ENCODE data around the gene KATNB1. TPM values are rescaled to one million over a fixed set of nuclear protein-coding genes. Genes with fewer than 3 reads are reported as not detected.

KATNB1 gene
- total and polyA plus RNA-seq, 2 experiments from 2014 or later, result 31.4 to 65.9 TPM

DNA sequence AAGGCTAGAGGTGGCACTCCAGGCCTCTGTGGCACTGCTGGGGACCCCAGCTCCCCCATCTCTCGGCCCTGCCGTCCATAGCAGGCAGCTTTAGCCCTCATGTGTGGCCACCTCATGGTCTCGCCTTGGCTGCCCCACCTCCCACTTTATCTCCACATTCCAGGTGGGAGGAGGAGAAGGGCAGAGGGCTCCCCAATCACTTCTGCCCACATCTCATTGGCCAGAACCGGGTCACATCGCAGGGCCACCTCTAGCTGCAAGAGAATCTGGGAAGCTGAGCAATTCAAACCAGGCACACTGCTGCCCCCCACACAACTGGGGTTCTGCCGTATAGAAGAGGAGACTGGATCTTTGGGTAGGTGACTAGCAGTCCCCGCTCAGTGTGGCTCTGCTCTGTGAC is 39.3 kb upstream of the KATNB1 start:
- DNase-seq (ENCODE audit: low spot score) (no peak), ATAC-seq (no peak)
- no peak overlapping the region for H2AFZ ChIP-seq
- Mint-ChIP-seq H3K36me3 (ENCODE audit: low read depth) (no peaks in the 10 kb centered on the region), H3K4me1 (peaks cover 3% of the 10 kb centered on the region; the same call in 2 of the 3 replicates), H3K9me3 (no peaks in the 10 kb centered on the region; the same call in 2 of the 3 replicates), H3K4me3 (no peak overlapping the region), H3K27ac (no peak overlapping the region), H3K27me3 (ENCODE audit: insufficient read depth, low read depth, poor library complexity) (peaks cover 2% of the 10 kb centered on the region)
- H4K20me1 ChIP-seq (replicated peaks; ENCODE audit: insufficient read depth), result no peaks in the 10 kb centered on the region
- TF ChIP-seq CREB1 (CRISPR knock-in tag; IDR thresholded peaks at IDR 0.05; ENCODE audit: low read depth) (no peak), ZNF331 (CRISPR knock-in tag; IDR thresholded peaks at IDR 0.05; ENCODE audit: low read depth) (no peak), NANOG (IDR thresholded peaks at IDR 0.05; ENCODE audit: borderline replicate concordance) (no peak), ZNF114 (CRISPR knock-in tag; IDR thresholded peaks at IDR 0.05) (no peak), JUNB (IDR thresholded peaks at IDR 0.05; ENCODE audit: unreplicated experiment) (no peak), STAT1 (IDR thresholded peaks at IDR 0.05; ENCODE audit: unreplicated experiment) (no peak), POLR2AphosphoS5 (IDR thresholded peaks at IDR 0.05; ENCODE audit: low read depth) (no peak), EZH2 (IDR thresholded peaks at IDR 0.05; ENCODE audit: low read depth, unreplicated experiment) (no peak), EZH2phosphoT487 (IDR thresholded peaks at IDR 0.05; ENCODE audit: unreplicated experiment) (no peak)
- TF ChIP-seq, protein P1, sequence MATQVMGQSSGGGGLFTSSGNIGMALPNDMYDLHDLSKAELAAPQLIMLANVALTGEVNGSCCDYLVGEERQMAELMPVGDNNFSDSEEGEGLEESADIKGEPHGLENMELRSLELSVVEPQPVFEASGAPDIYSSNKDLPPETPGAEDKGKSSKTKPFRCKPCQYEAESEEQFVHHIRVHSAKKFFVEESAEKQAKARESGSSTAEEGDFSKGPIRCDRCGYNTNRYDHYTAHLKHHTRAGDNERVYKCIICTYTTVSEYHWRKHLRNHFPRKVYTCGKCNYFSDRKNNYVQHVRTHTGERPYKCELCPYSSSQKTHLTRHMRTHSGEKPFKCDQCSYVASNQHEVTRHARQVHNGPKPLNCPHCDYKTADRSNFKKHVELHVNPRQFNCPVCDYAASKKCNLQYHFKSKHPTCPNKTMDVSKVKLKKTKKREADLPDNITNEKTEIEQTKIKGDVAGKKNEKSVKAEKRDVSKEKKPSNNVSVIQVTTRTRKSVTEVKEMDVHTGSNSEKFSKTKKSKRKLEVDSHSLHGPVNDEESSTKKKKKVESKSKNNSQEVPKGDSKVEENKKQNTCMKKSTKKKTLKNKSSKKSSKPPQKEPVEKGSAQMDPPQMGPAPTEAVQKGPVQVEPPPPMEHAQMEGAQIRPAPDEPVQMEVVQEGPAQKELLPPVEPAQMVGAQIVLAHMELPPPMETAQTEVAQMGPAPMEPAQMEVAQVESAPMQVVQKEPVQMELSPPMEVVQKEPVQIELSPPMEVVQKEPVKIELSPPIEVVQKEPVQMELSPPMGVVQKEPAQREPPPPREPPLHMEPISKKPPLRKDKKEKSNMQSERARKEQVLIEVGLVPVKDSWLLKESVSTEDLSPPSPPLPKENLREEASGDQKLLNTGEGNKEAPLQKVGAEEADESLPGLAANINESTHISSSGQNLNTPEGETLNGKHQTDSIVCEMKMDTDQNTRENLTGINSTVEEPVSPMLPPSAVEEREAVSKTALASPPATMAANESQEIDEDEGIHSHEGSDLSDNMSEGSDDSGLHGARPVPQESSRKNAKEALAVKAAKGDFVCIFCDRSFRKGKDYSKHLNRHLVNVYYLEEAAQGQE (IDR thresholded peaks at IDR 0.05; ENCODE audit: unreplicated experiment), result no peak
- TF ChIP-seq, protein P2, sequence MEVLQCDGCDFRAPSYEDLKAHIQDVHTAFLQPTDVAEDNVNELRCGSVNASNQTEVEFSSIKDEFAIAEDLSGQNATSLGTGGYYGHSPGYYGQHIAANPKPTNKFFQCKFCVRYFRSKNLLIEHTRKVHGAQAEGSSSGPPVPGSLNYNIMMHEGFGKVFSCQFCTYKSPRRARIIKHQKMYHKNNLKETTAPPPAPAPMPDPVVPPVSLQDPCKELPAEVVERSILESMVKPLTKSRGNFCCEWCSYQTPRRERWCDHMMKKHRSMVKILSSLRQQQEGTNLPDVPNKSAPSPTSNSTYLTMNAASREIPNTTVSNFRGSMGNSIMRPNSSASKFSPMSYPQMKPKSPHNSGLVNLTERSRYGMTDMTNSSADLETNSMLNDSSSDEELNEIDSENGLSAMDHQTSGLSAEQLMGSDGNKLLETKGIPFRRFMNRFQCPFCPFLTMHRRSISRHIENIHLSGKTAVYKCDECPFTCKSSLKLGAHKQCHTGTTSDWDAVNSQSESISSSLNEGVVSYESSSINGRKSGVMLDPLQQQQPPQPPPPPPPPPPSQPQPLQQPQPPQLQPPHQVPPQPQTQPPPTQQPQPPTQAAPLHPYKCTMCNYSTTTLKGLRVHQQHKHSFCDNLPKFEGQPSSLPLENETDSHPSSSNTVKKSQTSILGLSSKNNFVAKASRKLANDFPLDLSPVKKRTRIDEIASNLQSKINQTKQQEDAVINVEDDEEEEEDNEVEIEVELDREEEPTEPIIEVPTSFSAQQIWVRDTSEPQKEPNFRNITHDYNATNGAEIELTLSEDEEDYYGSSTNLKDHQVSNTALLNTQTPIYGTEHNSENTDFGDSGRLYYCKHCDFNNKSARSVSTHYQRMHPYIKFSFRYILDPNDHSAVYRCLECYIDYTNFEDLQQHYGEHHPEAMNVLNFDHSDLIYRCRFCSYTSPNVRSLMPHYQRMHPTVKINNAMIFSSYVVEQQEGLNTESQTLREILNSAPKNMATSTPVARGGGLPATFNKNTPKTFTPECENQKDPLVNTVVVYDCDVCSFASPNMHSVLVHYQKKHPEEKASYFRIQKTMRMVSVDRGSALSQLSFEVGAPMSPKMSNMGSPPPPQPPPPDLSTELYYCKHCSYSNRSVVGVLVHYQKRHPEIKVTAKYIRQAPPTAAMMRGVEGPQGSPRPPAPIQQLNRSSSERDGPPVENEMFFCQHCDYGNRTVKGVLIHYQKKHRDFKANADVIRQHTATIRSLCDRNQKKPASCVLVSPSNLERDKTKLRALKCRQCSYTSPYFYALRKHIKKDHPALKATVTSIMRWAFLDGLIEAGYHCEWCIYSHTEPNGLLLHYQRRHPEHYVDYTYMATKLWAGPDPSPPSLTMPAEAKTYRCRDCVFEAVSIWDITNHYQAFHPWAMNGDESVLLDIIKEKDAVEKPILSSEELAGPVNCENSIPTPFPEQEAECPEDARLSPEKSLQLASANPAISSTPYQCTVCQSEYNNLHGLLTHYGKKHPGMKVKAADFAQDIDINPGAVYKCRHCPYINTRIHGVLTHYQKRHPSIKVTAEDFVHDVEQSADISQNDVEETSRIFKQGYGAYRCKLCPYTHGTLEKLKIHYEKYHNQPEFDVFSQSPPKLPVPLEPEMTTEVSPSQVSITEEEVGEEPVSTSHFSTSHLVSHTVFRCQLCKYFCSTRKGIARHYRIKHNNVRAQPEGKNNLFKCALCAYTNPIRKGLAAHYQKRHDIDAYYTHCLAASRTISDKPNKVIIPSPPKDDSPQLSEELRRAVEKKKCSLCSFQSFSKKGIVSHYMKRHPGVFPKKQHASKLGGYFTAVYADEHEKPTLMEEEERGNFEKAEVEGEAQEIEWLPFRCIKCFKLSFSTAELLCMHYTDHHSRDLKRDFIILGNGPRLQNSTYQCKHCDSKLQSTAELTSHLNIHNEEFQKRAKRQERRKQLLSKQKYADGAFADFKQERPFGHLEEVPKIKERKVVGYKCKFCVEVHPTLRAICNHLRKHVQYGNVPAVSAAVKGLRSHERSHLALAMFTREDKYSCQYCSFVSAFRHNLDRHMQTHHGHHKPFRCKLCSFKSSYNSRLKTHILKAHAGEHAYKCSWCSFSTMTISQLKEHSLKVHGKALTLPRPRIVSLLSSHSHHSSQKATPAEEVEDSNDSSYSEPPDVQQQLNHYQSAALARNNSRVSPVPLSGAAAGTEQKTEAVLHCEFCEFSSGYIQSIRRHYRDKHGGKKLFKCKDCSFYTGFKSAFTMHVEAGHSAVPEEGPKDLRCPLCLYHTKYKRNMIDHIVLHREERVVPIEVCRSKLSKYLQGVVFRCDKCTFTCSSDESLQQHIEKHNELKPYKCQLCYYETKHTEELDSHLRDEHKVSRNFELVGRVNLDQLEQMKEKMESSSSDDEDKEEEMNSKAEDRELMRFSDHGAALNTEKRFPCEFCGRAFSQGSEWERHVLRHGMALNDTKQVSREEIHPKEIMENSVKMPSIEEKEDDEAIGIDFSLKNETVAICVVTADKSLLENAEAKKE (CRISPR knock-in tag; IDR thresholded peaks at IDR 0.05), result no peak
- TF ChIP-seq, protein P3, sequence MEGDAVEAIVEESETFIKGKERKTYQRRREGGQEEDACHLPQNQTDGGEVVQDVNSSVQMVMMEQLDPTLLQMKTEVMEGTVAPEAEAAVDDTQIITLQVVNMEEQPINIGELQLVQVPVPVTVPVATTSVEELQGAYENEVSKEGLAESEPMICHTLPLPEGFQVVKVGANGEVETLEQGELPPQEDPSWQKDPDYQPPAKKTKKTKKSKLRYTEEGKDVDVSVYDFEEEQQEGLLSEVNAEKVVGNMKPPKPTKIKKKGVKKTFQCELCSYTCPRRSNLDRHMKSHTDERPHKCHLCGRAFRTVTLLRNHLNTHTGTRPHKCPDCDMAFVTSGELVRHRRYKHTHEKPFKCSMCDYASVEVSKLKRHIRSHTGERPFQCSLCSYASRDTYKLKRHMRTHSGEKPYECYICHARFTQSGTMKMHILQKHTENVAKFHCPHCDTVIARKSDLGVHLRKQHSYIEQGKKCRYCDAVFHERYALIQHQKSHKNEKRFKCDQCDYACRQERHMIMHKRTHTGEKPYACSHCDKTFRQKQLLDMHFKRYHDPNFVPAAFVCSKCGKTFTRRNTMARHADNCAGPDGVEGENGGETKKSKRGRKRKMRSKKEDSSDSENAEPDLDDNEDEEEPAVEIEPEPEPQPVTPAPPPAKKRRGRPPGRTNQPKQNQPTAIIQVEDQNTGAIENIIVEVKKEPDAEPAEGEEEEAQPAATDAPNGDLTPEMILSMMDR (conservative IDR thresholded peaks at IDR 0.05; ENCODE audit: low read depth in 2 of 2), result no peak
- TF ChIP-seq, protein P4, sequence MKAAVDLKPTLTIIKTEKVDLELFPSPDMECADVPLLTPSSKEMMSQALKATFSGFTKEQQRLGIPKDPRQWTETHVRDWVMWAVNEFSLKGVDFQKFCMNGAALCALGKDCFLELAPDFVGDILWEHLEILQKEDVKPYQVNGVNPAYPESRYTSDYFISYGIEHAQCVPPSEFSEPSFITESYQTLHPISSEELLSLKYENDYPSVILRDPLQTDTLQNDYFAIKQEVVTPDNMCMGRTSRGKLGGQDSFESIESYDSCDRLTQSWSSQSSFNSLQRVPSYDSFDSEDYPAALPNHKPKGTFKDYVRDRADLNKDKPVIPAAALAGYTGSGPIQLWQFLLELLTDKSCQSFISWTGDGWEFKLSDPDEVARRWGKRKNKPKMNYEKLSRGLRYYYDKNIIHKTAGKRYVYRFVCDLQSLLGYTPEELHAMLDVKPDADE (IDR thresholded peaks at IDR 0.05), result no peak
- no peaks in the 10 kb centered on the region for H3K4me1 ChIP-seq (ENCODE audit: insufficient read depth)
- no peak overlapping the region for H3K4me3 ChIP-seq
- no peaks in the 10 kb centered on the region for H3F3A ChIP-seq (replicated peaks; ENCODE audit: low read depth)
- H3K4me2 ChIP-seq, result no peak overlapping the region
- no peaks in the 10 kb centered on the region for H3K36me3 ChIP-seq (ENCODE audit: insufficient read depth)
- H3K79me2 ChIP-seq (replicated peaks; ENCODE audit: insufficient read depth), result no peaks in the 10 kb centered on the region
- no peaks in the 10 kb centered on the region for H3K9me2 ChIP-seq (ENCODE audit: insufficient read depth)
- no peak overlapping the region for H3K27ac ChIP-seq (ENCODE audit: low read depth)
- H3K27me3 ChIP-seq (ENCODE audit: insufficient read depth), result no peaks in the 10 kb centered on the region

Data from GM23338 (cell line).